GM23248 (cell line): Measurements from ENCODE around the gene FBXW8. TPM values are rescaled to one million over a fixed set of nuclear protein-coding genes. Genes with fewer than 3 reads are reported as not detected.
"Not testable (repeated sequence)": the region's sequence is repeated elsewhere in the genome, so short reads cannot be mapped to it uniquely, and the experiment has no call there.

Source experiments
- DNase-seq: peaks from one replicate; pipeline ENCODE4 v3.0.0-alpha.2; 2015
- H2AFZ ChIP-seq: fragments of 200-600 bp; sonication (generic); 2 replicates; pipeline ENCODE4 v1.6.1; 2016; ENCODE audit warnings: antibody characterized with exemption
- H3F3A ChIP-seq: fragments of 200-600 bp; sonication (generic); 2 replicates; pipeline ENCODE4 v1.6.1; 2016; ENCODE audit warnings: mild to moderate bottlenecking, antibody characterized with exemption, mixed run types; ENCODE audit not compliant: insufficient read depth
- H3K27ac ChIP-seq: fragments of 200-600 bp; sonication (generic); 2 replicates; pipeline ENCODE4 v1.5.1; 2016; ENCODE audit warnings: mild to moderate bottlenecking
- H3K27me3 ChIP-seq: fragments of 200-600 bp; sonication (generic); replicated peaks from 2 replicates; pipeline ENCODE4 v1.6.1; 2016; ENCODE audit warnings: mild to moderate bottlenecking; ENCODE audit not compliant: insufficient read depth
- H3K36me3 ChIP-seq: fragments of 200-600 bp; sonication (generic); 2 replicates; pipeline ENCODE4 v1.6.1; 2016; ENCODE audit warnings: low read depth, mild to moderate bottlenecking
- H3K4me1 ChIP-seq: fragments of 200-600 bp; sonication (generic); 2 replicates; pipeline ENCODE4 v1.6.1; 2016; ENCODE audit warnings: mild to moderate bottlenecking; ENCODE audit not compliant: insufficient read depth
- H3K4me2 ChIP-seq: fragments of 200-600 bp; sonication (generic); one replicate; pipeline ENCODE4 v1.6.1; 2016; ENCODE audit warnings: mild to moderate bottlenecking; ENCODE audit not compliant: unreplicated experiment
- H3K4me3 ChIP-seq: fragments of 200-600 bp; sonication (generic); 2 replicates; pipeline ENCODE4 v1.5.1; 2016; ENCODE audit warnings: mild to moderate bottlenecking
- H3K79me2 ChIP-seq: fragments of 200-600 bp; sonication (generic); 2 replicates; pipeline ENCODE4 v1.6.1; 2016; ENCODE audit warnings: mild to moderate bottlenecking; ENCODE audit not compliant: insufficient read depth
- H3K9ac ChIP-seq: fragments of 200-600 bp; sonication (generic); 2 replicates; pipeline ENCODE4 v1.6.1; 2016; ENCODE audit warnings: mild to moderate bottlenecking
- H3K9me2 ChIP-seq: fragments of 200-600 bp; sonication (generic); 2 replicates; pipeline ENCODE4 v1.6.1; 2016; ENCODE audit warnings: mixed run types, mild to moderate bottlenecking, moderate library complexity; ENCODE audit not compliant: insufficient read depth
- H3K9me3 ChIP-seq: fragments of 200-600 bp; sonication (generic); one replicate; pipeline ENCODE4 v1.6.1; 2017; ENCODE audit warnings: low read depth
- H4K20me1 ChIP-seq: fragments of 200-600 bp; sonication (generic); 2 replicates; pipeline ENCODE4 v1.6.0; 2016; ENCODE audit not compliant: insufficient read depth
- EZH2 ChIP-seq: fragments of 200-600 bp; sonication (generic); IDR thresholded peaks from 2 replicates; pipeline ENCODE4 v1.6.1; 2018; ENCODE audit warnings: antibody characterized with exemption, mild to moderate bottlenecking; ENCODE audit not compliant: insufficient read depth, poor library complexity, severe bottlenecking
- EZH2phosphoT487 ChIP-seq: fragments of 200-600 bp; sonication (generic); IDR thresholded peaks from 2 replicates; pipeline ENCODE4 v1.6.1; 2018; ENCODE audit warnings: antibody characterized with exemption, moderate library complexity, mild to moderate bottlenecking, low read depth; ENCODE audit not compliant: insufficient read depth
- WGBS, 2 experiments: methylation state at CpG; one replicate each; pipeline ENCODE4 v1.1.6; 2015 to 2017; ENCODE audit warnings: low lambda C conversion rate in 2 of 2, low coverage in 1 of 2; ENCODE audit errors: missing lambda C conversion rate in 2 of 2; 5-methylcytosine and 5-hydroxymethylcytosine counted together
- in situ Hi-C: fragments of 300-500 bp; cut with MboI; formaldehyde crosslinking; loops from 2 replicates; pipeline ENCODE4 v1.15.0; 2020
- polyA plus RNA-seq: library from polyadenylated mRNA; unstranded; fragments of >200 nt; fragmentation: Nextera tagmentation; extraction: Ambion mirVana; gene quantifications from 2 replicates; pipeline ENCODE4 v1.2.1, GENCODE V29; 2016
- total RNA-seq: library from RNA; depleted of rRNA; stranded (reverse); fragments of >200 nt; shearing (Covaris generic); gene quantifications from 2 replicates; pipeline ENCODE4 v1.2.3, GENCODE V29; 2014

The FBXW8 gene
- total and polyA plus RNA-seq, 2 experiments from 2014 or later, result 12.7 to 23.1 TPM

- Histone ChIP-seq H3K79me2 (no peaks in the 10 kb centered on the region), H3K27ac (no peak overlapping the region), H4K20me1 (no peaks in the 10 kb centered on the region), H3K27me3 (peaks cover 13% of the 10 kb centered on the region; the same call in 1 of the 2 replicates), H2AFZ (no peak overlapping the region), H3K9me3 (no peaks in the 10 kb centered on the region), H3K9me2 (no peaks in the 10 kb centered on the region), H3K4me1 (no peaks in the 10 kb centered on the region), H3K9ac (no peak overlapping the region), H3K36me3 (no peaks in the 10 kb centered on the region), H3K4me2 (no peak overlapping the region), H3K4me3 (no peak overlapping the region), H3F3A (no peaks in the 10 kb centered on the region)
- WGBS, 2 experiments, result 30 to 33% methylated on average over 6 to 8 of the region's 8 CpGs
- TF ChIP-seq EZH2phosphoT487 (no peak), EZH2 (no peak)
- no peak for DNase-seq
- in situ Hi-C loops, result no loop called here
These were observed 141.8 kb downstream of the FBXW8 start for GRCh38 chr12:117052386-117053049.

DNA sequence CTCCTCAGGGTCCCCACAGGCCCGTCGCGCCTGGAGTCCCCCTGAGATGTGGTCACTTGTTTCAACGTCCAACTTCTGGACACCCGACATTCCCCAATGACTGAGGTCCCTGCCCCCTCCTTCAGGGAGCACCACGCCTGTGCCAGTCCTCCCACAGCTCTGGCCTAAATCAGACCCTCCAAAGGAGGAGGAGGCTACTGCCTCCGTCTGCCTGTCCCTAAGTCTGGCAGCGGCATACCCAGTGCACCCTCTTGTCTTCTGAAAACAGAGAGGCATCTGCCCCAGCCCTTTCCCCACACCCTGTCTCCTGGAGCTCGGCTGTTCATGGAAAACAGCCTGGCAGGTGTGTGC, 142.3 kb downstream of the FBXW8 start:
- no peak for DNase-seq
- no peaks in the 10 kb centered on the region for H4K20me1 ChIP-seq
- H3K9me2 ChIP-seq, result no peaks in the 10 kb centered on the region
- H3K79me2 ChIP-seq, result no peaks in the 10 kb centered on the region
- no peaks in the 10 kb centered on the region for H3F3A ChIP-seq
- H2AFZ ChIP-seq, result no peak overlapping the region
- in situ Hi-C loops, result no loop called here
- H3K27me3 ChIP-seq, result peaks cover 16% of the 10 kb centered on the region
- H3K4me3 ChIP-seq, result no peak overlapping the region
- H3K36me3 ChIP-seq, result no peaks in the 10 kb centered on the region
- H3K4me2 ChIP-seq, result no peak overlapping the region
- H3K9me3 ChIP-seq, result no peaks in the 10 kb centered on the region
- no peak for TF ChIP-seq EZH2phosphoT487
- TF ChIP-seq EZH2, result no peak
- no peaks in the 10 kb centered on the region for H3K4me1 ChIP-seq
- WGBS, 2 experiments, result 27 to 31% methylated on average over 9 of the region's 9 CpGs
- H3K9ac ChIP-seq, result no peak overlapping the region
- no peak overlapping the region for H3K27ac ChIP-seq

GRCh38 chr12:117053597-117054201, 142.9 kb downstream of the FBXW8 start:
- no peaks in the 10 kb centered on the region for H3K4me1 ChIP-seq
- in situ Hi-C loops, result no loop called here
- no peaks in the 10 kb centered on the region for H3K36me3 ChIP-seq
- TF ChIP-seq EZH2 (no peak), EZH2phosphoT487 (no peak)
- H3K27ac ChIP-seq, result no peak overlapping the region
- no peaks in the 10 kb centered on the region for H3K79me2 ChIP-seq
- no peak overlapping the region for H3K9ac ChIP-seq
- H3K4me2 ChIP-seq, result no peak overlapping the region
- 52 to 58% methylated on average over 16 to 18 of the region's 18 CpGs for WGBS, 2 experiments
- H4K20me1 ChIP-seq, result no peaks in the 10 kb centered on the region
- no peak overlapping the region for H3K4me3 ChIP-seq
- no peak overlapping the region for H2AFZ ChIP-seq
- H3F3A ChIP-seq, result no peaks in the 10 kb centered on the region
- H3K9me3 ChIP-seq, result no peaks in the 10 kb centered on the region
- DNase-seq, result no peak
- no peaks in the 10 kb centered on the region for H3K9me2 ChIP-seq
- peaks cover 19% of the 10 kb centered on the region for H3K27me3 ChIP-seq

DNA sequence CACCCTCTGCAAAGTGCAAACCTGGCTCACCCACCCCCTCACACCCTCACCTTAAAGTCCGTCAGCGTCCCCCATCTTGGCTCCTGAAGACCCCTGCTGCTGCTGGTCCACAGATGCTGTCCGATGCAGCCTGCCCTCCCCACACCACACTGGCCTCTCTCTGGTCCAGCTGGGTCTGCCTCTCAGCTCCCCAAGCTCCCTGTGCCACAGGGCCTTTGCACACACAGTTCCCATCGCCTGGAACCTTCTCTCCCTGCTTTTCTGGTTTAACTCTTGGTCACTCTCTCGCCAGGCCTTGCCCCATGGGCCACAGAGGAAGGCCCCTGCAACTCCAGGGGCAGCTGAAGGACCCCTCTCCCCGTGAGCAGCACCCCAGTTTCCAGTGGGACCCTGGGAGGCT, 143.5 kb downstream of the FBXW8 start:
- Histone ChIP-seq H2AFZ (no peak overlapping the region), H3K9me3 (no peaks in the 10 kb centered on the region), H3K27ac (no peak overlapping the region), H3K4me2 (no peak overlapping the region), H3K27me3 (peaks cover 19% of the 10 kb centered on the region), H3F3A (no peaks in the 10 kb centered on the region), H3K9me2 (no peaks in the 10 kb centered on the region), H3K79me2 (no peaks in the 10 kb centered on the region), H3K4me1 (no peaks in the 10 kb centered on the region), H3K4me3 (no peak overlapping the region), H3K9ac (no peak overlapping the region), H3K36me3 (no peaks in the 10 kb centered on the region), H4K20me1 (no peaks in the 10 kb centered on the region)
- 42 to 44% methylated on average over 6 of the region's 6 CpGs for WGBS, 2 experiments
- no peak for DNase-seq
- in situ Hi-C loops, result no loop called here
- no peak for TF ChIP-seq EZH2phosphoT487
- TF ChIP-seq EZH2, result no peak

DNA sequence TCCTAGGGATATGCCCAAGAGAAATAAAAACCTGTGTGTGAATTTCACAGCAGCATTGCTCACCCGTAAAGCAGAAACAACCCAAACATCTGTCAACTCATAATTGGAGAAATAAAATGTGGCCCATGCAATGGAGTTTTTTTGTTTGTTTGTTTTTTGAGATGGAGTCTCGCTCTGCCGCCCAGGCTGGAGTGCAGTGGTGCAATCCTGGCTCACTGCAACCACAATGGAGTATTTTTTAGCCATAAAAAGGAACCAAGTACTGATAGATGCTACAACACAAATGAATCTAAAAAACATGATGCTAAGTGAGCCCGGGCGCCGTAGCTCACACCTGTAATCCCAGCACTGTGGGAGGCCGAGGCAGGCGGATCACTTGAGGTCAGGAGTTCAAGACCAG, 146.9 kb downstream of the FBXW8 start:
- DNase-seq, result not testable (repeated sequence)
- H3K27me3 ChIP-seq, result peaks cover 10% of the 10 kb centered on the region

More for the DNA sequence above, 146.9 kb downstream of the FBXW8 start:
- H3K9me3 ChIP-seq, in situ Hi-C loops, H3F3A ChIP-seq, H3K79me2 ChIP-seq, H4K20me1 ChIP-seq, H3K27ac ChIP-seq, H3K4me2 ChIP-seq, H3K4me3 ChIP-seq, H3K9me2 ChIP-seq, H2AFZ ChIP-seq, H3K4me1 ChIP-seq, H3K36me3 ChIP-seq, H3K9ac ChIP-seq: not testable (repeated sequence)
- WGBS, 2 experiments, result 77 to 84% methylated on average over 7 to 8 of the region's 8 CpGs
